B cell (primary cell): Measurements from ENCODE around the gene P2RX2. TPM values are rescaled to one million over a fixed set of nuclear protein-coding genes. Genes with fewer than 3 reads are reported as not detected.

Experiments
- ATAC-seq: fragments of 200-7000 bp; cut with Tn5 transposase; one replicate; pipeline ENCODE4 v1.10.0; 2021; ENCODE audit warnings: low read depth, mild to moderate bottlenecking, moderate number of reproducible peaks, moderate library complexity
- CTCF ChIA-PET: fragments of 350-600 bp; sonication (Branson Sonifier 250); formaldehyde crosslinking; loops from one replicate; lab custom pipeline; 2021; ENCODE audit warnings: antibody characterized with exemption, inconsistent platforms; lab: Charles Lee
- POLR2A ChIA-PET: fragments of 350-600 bp; sonication (Branson Sonifier 250); formaldehyde crosslinking; loops from one replicate; lab custom pipeline; 2021; ENCODE audit warnings: antibody characterized with exemption; lab: Charles Lee
- DNase-seq: peaks from one replicate; pipeline ENCODE4 v3.0.0; 2013
- H2AFZ ChIP-seq: 2 replicates; pipeline ENCODE4 v1.6.1; 2012; ENCODE audit warnings: mild to moderate bottlenecking, low read depth, low read length; ENCODE audit not compliant: insufficient read depth, poor library complexity, severe bottlenecking
- H3K27ac ChIP-seq, 2 donors: 1 replicate in 1 of 2; 2 replicates in 1 of 2; pipeline ENCODE4 v1.5.1; 2012 to 2013; ENCODE audit warnings: low read length in 2 of 2, mild to moderate bottlenecking in 2 of 2, moderate library complexity in 1 of 2
- H3K27me3 ChIP-seq, 4 experiments: fragments of 200-600 bp in 1 of 4; sonication (generic) in 1 of 4; replicated peaks in 1 of 4; 1 replicate in 2 of 4; 2 replicates in 2 of 4; pipeline versions ENCODE4 v1.6.1 to v1.7.0; 2013 to 2016; ENCODE audit warnings: low read length in 3 of 4, mild to moderate bottlenecking in 2 of 4, mixed read lengths in 1 of 4, moderate library complexity in 1 of 4; ENCODE audit not compliant: insufficient read depth in 4 of 4, control insufficient read depth in 3 of 4; ENCODE audit errors: control extremely low read depth in 1 of 4
- H3K36me3 ChIP-seq, 2 experiments: replicated peaks in 1 of 2; 1 replicate in 1 of 2; 2 replicates in 1 of 2; pipeline versions ENCODE4 v1.6.1 to v1.7.1; 2013; ENCODE audit warnings: low read length in 1 of 2; ENCODE audit not compliant: insufficient read depth in 2 of 2, control insufficient read depth in 1 of 2; ENCODE audit errors: control extremely low read depth in 1 of 2, extremely low read depth in 1 of 2
- H3K4me1 ChIP-seq, 2 donors: fragments of 200-600 bp in 1 of 2; sonication (generic) in 1 of 2; 1 replicate in 1 of 2; 2 replicates in 1 of 2; pipeline versions ENCODE4 v1.5.1 to v1.6.1; 2013 to 2017; ENCODE audit warnings: low read length in 2 of 2; ENCODE audit not compliant: control insufficient read depth in 2 of 2, insufficient read depth in 2 of 2
- H3K4me2 ChIP-seq: replicated peaks from 2 replicates; pipeline ENCODE3; 2012; ENCODE audit warnings: mild to moderate bottlenecking, low read depth, low read length; ENCODE audit not compliant: poor library complexity, severe bottlenecking
- H3K4me3 ChIP-seq, 5 experiments: fragments of 200-600 bp in 1 of 5; sonication (generic) in 1 of 5; 1 replicate in 3 of 5; 2 replicates in 2 of 5; pipeline versions ENCODE4 v1.5.1 to v1.7.0; 2011 to 2016; ENCODE audit warnings: low read length in 4 of 5, mild to moderate bottlenecking in 4 of 5, low read depth in 2 of 5, control low read depth in 1 of 5, moderate library complexity in 1 of 5; ENCODE audit not compliant: insufficient read depth in 1 of 5; ENCODE audit errors: control extremely low read depth in 1 of 5, extremely low read depth in 1 of 5
- H3K79me2 ChIP-seq: fragments of 200-600 bp; sonication (generic); one replicate; pipeline ENCODE4 v1.6.0; 2016; ENCODE audit warnings: low read length; ENCODE audit not compliant: control insufficient read depth, insufficient read depth
- H3K9ac ChIP-seq: fragments of 200-600 bp; sonication (generic); 2 replicates; pipeline ENCODE4 v1.6.1; 2017; ENCODE audit warnings: mild to moderate bottlenecking, low read length, moderate library complexity
- H3K9me3 ChIP-seq, 3 donors: one replicate each; pipeline versions ENCODE4 v1.6.1 to v1.7.1; 2013; ENCODE audit warnings: low read length in 2 of 3; ENCODE audit not compliant: control insufficient read depth in 2 of 3, insufficient read depth in 1 of 3; ENCODE audit errors: control extremely low read depth in 1 of 3
- H4K20me1 ChIP-seq: 2 replicates; pipeline ENCODE4 v1.6.0; 2012; ENCODE audit warnings: mild to moderate bottlenecking, low read length; ENCODE audit not compliant: insufficient read depth, control insufficient read depth, poor library complexity, severe bottlenecking
- H3K27ac Mint-ChIP-seq: one replicate; pipeline ENCODE4 v1.8.0; 2021; ENCODE audit warnings: mixed read lengths
- H3K27me3 Mint-ChIP-seq: one replicate; pipeline ENCODE4 v1.8.0; 2021; ENCODE audit warnings: mixed read lengths
- H3K4me1 Mint-ChIP-seq: one replicate; pipeline ENCODE4 v1.8.0; 2021; ENCODE audit warnings: mixed read lengths
- H3K4me3 Mint-ChIP-seq: one replicate; pipeline ENCODE4 v1.8.0; 2021; ENCODE audit warnings: mixed read lengths
- H3K9me3 Mint-ChIP-seq: one replicate; pipeline ENCODE4 v1.8.0; 2022; ENCODE audit warnings: mixed read lengths; ENCODE audit not compliant: insufficient read depth
- EZH2 ChIP-seq: IDR thresholded peaks from 2 replicates; pipeline ENCODE4 v1.6.1; 2012; ENCODE audit warnings: borderline replicate concordance, low read depth, mild to moderate bottlenecking, moderate library complexity, low read length; ENCODE audit not compliant: insufficient read depth, poor library complexity, severe bottlenecking
- WGBS: methylation state at CpG from one replicate; pipeline ENCODE4 v1.1.5; 2013; ENCODE audit warnings: missing lambda C conversion rate; ENCODE audit not compliant: insufficient coverage; 5-methylcytosine and 5-hydroxymethylcytosine counted together
- intact Hi-C: fragments of 100-400 bp; cut with micrococcal nuclease; formaldehyde crosslinking; loops from one replicate; pipeline ENCODE4 v1.10.0; 2022
- polyA plus RNA-seq: library from polyadenylated mRNA; depleted of rRNA; stranded (reverse); fragments of >200 nt; gene quantifications from 2 replicates; pipeline ENCODE4 v1.2.3, GENCODE V29; 2012
- total RNA-seq, 2 donors: library from RNA; stranded (reverse); fragments of 120-200 nt in 1 of 2; gene quantifications; 1 replicate in 1 of 2; 2 replicates in 1 of 2; pipeline versions ENCODE4 v1.2.3 to v1.2.4, GENCODE V29; 2013 to 2022
- TF ChIP-seq, protein P1 (sequence below): fragments of 200-600 bp; IDR thresholded peaks from one replicate; pipeline ENCODE4 v1.8.0; 2022; ENCODE audit warnings: antibody characterized with exemption, mild to moderate bottlenecking

The P2RX2 gene
- total and polyA plus RNA-seq, 2 donors (not counting 1 experiment from before 2014, with no cell fraction given), result not detected

DNA sequence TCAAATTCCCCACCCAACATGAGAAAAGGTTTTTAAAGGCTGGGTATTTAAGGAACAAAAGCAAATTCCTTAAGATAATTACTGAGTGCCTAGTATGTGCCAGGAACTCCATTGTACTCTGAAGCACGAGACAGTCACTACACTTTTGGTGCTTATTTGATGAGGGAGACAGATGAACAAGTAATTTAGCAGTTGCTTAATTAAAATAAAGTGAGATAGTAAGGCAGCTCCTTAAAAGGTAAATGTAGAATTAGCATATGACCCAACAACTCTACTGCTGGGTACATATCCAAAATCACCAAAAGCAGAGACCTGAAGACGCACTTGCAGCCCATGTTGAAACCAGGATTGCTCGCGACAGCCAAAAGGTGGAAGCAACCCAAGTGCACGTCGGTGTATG lies 47.2 kb downstream of the P2RX2 start:
- Histone ChIP-seq H3K9ac (no peak overlapping the region), H3K4me3 (no peak overlapping the region), H3K4me2 (no peak overlapping the region), H3K9me3 (no peaks in the 10 kb centered on the region), H3K27me3 (no peaks in the 10 kb centered on the region), H3K4me1 (no peaks in the 10 kb centered on the region), H4K20me1 (no peaks in the 10 kb centered on the region), H2AFZ (no peak overlapping the region), H3K79me2 (no peaks in the 10 kb centered on the region), H3K36me3 (peaks cover 2 to 58% of the 10 kb centered on the region in 2 experiments), H3K27ac (no peak overlapping the region)
- Mint-ChIP-seq H3K4me3 (no peak overlapping the region), H3K9me3 (no peaks in the 10 kb centered on the region), H3K27me3 (no peaks in the 10 kb centered on the region), H3K4me1 (no peaks in the 10 kb centered on the region), H3K27ac (no peak overlapping the region)
- DNase-seq (no peak), ATAC-seq (no peak)
- 100% methylated on average over 1 of the region's 6 CpGs for WGBS
- no peak for TF ChIP-seq EZH2
- TF ChIP-seq, protein P1, sequence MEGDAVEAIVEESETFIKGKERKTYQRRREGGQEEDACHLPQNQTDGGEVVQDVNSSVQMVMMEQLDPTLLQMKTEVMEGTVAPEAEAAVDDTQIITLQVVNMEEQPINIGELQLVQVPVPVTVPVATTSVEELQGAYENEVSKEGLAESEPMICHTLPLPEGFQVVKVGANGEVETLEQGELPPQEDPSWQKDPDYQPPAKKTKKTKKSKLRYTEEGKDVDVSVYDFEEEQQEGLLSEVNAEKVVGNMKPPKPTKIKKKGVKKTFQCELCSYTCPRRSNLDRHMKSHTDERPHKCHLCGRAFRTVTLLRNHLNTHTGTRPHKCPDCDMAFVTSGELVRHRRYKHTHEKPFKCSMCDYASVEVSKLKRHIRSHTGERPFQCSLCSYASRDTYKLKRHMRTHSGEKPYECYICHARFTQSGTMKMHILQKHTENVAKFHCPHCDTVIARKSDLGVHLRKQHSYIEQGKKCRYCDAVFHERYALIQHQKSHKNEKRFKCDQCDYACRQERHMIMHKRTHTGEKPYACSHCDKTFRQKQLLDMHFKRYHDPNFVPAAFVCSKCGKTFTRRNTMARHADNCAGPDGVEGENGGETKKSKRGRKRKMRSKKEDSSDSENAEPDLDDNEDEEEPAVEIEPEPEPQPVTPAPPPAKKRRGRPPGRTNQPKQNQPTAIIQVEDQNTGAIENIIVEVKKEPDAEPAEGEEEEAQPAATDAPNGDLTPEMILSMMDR, result no peak
- POLR2A ChIA-PET, result no interaction called here
- intact Hi-C loops, result no loop called here
- CTCF ChIA-PET, result no interaction called here

DNA sequence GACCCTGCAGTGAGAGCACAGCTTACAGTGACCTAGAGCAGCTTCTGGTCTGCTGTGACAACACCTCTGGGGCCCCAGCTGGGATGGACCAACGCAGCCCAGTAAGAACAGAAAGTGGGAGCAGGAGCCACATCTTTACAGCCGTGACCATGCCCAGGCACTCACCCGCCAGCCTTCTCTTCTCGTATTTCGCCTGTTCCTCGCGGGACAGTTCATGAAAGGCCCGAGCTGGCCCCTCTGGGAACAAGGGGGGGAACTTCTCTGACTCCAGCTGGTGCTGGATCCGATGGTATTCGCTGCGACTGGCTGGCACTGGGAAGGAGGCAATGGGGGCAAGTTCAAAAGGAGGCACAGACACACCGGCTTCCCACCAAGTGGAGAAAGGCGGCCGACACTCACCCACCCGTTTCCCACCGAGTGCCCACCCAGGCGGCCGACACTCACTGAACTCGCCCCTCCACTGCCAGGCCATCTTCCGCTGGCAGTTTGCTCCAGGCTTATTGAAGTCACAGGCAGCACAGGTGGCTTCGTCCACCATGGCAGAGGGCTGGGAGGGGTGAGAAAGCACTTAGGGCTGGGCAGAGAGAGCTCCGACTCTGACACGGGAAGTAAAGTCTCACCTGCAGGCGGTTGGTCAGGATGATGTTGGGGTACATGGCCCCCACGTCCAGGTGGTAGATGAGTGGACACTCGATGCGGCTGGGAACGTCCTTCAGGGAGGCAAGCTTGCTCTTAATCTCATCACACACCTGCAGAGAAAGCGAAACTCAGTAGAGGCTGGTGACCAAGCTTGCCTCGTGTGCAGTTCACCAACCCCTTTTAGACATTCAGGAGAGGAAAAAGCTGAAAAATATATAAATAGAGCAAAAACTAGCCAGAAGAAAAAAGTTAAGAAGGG lies 49.9 kb downstream of the P2RX2 start:
- ATAC-seq, result no peak
- Mint-ChIP-seq H3K4me1 (no peaks in the 10 kb centered on the region), H3K27ac (no peak overlapping the region)

More for the DNA sequence above, 49.9 kb downstream of the P2RX2 start:
- no peak overlapping the region for H3K9ac ChIP-seq
- TF ChIP-seq, protein P1, result no peak
- TF ChIP-seq EZH2, result no peak
- 98% methylated on average over 26 of the region's 30 CpGs for WGBS
- no peak overlapping the region for H3K4me3 ChIP-seq
- peaks cover 1 to 56% of the 10 kb centered on the region in 2 experiments for H3K36me3 ChIP-seq
- POLR2A ChIA-PET, result no interaction called here
- H3K79me2 ChIP-seq, result no peaks in the 10 kb centered on the region
- Mint-ChIP-seq H3K9me3 (no peaks in the 10 kb centered on the region), H3K4me3 (no peak overlapping the region), H3K27me3 (no peaks in the 10 kb centered on the region)
- H3K27me3 ChIP-seq, result no peaks in the 10 kb centered on the region
- no peaks in the 10 kb centered on the region for H4K20me1 ChIP-seq
- no peaks in the 10 kb centered on the region for H3K4me1 ChIP-seq
- no peak overlapping the region for H3K4me2 ChIP-seq
- no peak for DNase-seq
- intact Hi-C loops, result no loop called here
- no peaks in the 10 kb centered on the region for H3K9me3 ChIP-seq
- no peak overlapping the region for H2AFZ ChIP-seq
- H3K27ac ChIP-seq, result no peak overlapping the region
- CTCF ChIA-PET, result interaction anchor here (0.6 kb wide), 2 partner anchors 55 to 182 kb away, joined by 3 read pairs; no protein-coding TSS in a partner anchor
